Smooth muscle cell (in vitro differentiated cells): ENCODE data around the gene ALPK1. TPM values are rescaled to one million over a fixed set of nuclear protein-coding genes. Genes with fewer than 3 reads are reported as not detected.
"Not testable (repeated sequence)": the region's sequence is repeated elsewhere in the genome, so short reads cannot be mapped to it uniquely, and the experiment has no call there.

Source experiments
- DNase-seq: peaks from one replicate; lab custom pipeline; 2025; ENCODE audit not compliant: unreplicated experiment; lab: John Stamatoyannopoulos, UW
- H2AFZ ChIP-seq: fragments of 200-600 bp; sonication (generic); 2 replicates; pipeline ENCODE4 v1.6.0; 2016; ENCODE audit warnings: antibody characterized with exemption, low read depth, mild to moderate bottlenecking
- H3F3A ChIP-seq: fragments of 200-600 bp; sonication (generic); 2 replicates; pipeline ENCODE4 v1.6.0; 2017; ENCODE audit warnings: antibody characterized with exemption, low read depth
- H3K27ac ChIP-seq: fragments of 200-600 bp; sonication (generic); 2 replicates; pipeline ENCODE4 v1.5.1; 2016; ENCODE audit warnings: low read depth, mild to moderate bottlenecking
- H3K27me3 ChIP-seq: fragments of 200-600 bp; sonication (generic); 2 replicates; pipeline ENCODE4 v1.6.1; 2016; ENCODE audit warnings: low read depth, mild to moderate bottlenecking
- H3K36me3 ChIP-seq: fragments of 200-600 bp; sonication (generic); 2 replicates; pipeline ENCODE4 v1.5.1; 2016; ENCODE audit warnings: low read depth
- H3K4me1 ChIP-seq: fragments of 200-600 bp; sonication (generic); 2 replicates; pipeline ENCODE4 v1.5.1; 2016; ENCODE audit warnings: low read depth
- H3K4me2 ChIP-seq: fragments of 200-600 bp; sonication (generic); 2 replicates; pipeline ENCODE4 v1.6.0; 2016; ENCODE audit warnings: mild to moderate bottlenecking
- H3K4me3 ChIP-seq: fragments of 200-600 bp; sonication (generic); 2 replicates; pipeline ENCODE4 v1.5.1; 2016; ENCODE audit warnings: mild to moderate bottlenecking
- H3K79me2 ChIP-seq: fragments of 200-600 bp; sonication (generic); 2 replicates; pipeline ENCODE4 v1.6.0; 2016; ENCODE audit warnings: low read depth, mild to moderate bottlenecking
- H3K9ac ChIP-seq: fragments of 200-600 bp; sonication (generic); 2 replicates; pipeline ENCODE4 v1.6.0; 2016; ENCODE audit warnings: low read depth
- H3K9me3 ChIP-seq: fragments of 200-600 bp; sonication (generic); replicated peaks from 2 replicates; pipeline ENCODE4 v1.5.1; 2016; ENCODE audit warnings: low read depth
- H4K20me1 ChIP-seq: fragments of 200-600 bp; sonication (generic); 2 replicates; pipeline ENCODE4 v1.6.0; 2016; ENCODE audit warnings: low read depth
- WGBS: methylation state at CpG from one replicate; pipeline ENCODE4 v1.1.7; 2016; ENCODE audit warnings: low lambda C conversion rate; 5-methylcytosine and 5-hydroxymethylcytosine counted together
- polyA plus RNA-seq: library from polyadenylated mRNA; unstranded; fragments of >200 nt; fragmentation: Nextera tagmentation; extraction: Ambion mirVana; gene quantifications from 2 replicates; pipeline ENCODE4 v1.2.1, GENCODE V29; 2016
- total RNA-seq: library from RNA; depleted of rRNA; stranded (reverse); fragments of >200 nt; gene quantifications from 2 replicates; pipeline ENCODE4 v1.2.3, GENCODE V29; 2014
- TF ChIP-seq, protein P1 (sequence below): fragments of 200-600 bp; sonication (generic); IDR thresholded peaks from 2 replicates; pipeline ENCODE4 v1.5.1; 2017; ENCODE audit warnings: borderline replicate concordance, mild to moderate bottlenecking, antibody characterized with exemption; ENCODE audit not compliant: insufficient read depth, poor library complexity, severe bottlenecking

ALPK1 gene
- total and polyA plus RNA-seq, 2 experiments from 2014 or later = 3.9 to 4.4 TPM

GRCh38 chr4:112302320-112303274 is 5.4 kb downstream of the ALPK1 start:
- no peak overlapping the region for H3K27ac ChIP-seq
- WGBS = 73% methylated on average over 5 of the region's 5 CpGs
- no peak overlapping the region for H2AFZ ChIP-seq
- H4K20me1 ChIP-seq = no peaks in the 10 kb centered on the region
- no peak for DNase-seq
- no peak overlapping the region for H3K9ac ChIP-seq
- no peaks in the 10 kb centered on the region for H3K9me3 ChIP-seq
- TF ChIP-seq, protein P1, sequence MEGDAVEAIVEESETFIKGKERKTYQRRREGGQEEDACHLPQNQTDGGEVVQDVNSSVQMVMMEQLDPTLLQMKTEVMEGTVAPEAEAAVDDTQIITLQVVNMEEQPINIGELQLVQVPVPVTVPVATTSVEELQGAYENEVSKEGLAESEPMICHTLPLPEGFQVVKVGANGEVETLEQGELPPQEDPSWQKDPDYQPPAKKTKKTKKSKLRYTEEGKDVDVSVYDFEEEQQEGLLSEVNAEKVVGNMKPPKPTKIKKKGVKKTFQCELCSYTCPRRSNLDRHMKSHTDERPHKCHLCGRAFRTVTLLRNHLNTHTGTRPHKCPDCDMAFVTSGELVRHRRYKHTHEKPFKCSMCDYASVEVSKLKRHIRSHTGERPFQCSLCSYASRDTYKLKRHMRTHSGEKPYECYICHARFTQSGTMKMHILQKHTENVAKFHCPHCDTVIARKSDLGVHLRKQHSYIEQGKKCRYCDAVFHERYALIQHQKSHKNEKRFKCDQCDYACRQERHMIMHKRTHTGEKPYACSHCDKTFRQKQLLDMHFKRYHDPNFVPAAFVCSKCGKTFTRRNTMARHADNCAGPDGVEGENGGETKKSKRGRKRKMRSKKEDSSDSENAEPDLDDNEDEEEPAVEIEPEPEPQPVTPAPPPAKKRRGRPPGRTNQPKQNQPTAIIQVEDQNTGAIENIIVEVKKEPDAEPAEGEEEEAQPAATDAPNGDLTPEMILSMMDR = no peak
- peaks cover 12% of the 10 kb centered on the region for H3K27me3 ChIP-seq
- no peaks in the 10 kb centered on the region for H3K79me2 ChIP-seq
- no peaks in the 10 kb centered on the region for H3K36me3 ChIP-seq
- H3K4me1 ChIP-seq = peaks cover 2% of the 10 kb centered on the region
- H3F3A ChIP-seq = no peaks in the 10 kb centered on the region
- no peak overlapping the region for H3K4me3 ChIP-seq
- H3K4me2 ChIP-seq = no peak overlapping the region

GRCh38 chr4:112305477-112305876 is 8.3 kb downstream of the ALPK1 start:
- H3K4me3 ChIP-seq, H4K20me1 ChIP-seq, H3K79me2 ChIP-seq, DNase-seq, H3K27me3 ChIP-seq, H3K4me2 ChIP-seq, H2AFZ ChIP-seq, H3K9me3 ChIP-seq, H3K27ac ChIP-seq, H3K9ac ChIP-seq, H3F3A ChIP-seq, H3K4me1 ChIP-seq, H3K36me3 ChIP-seq: not testable (repeated sequence)
- WGBS = 67% methylated on average over 3 of the region's 3 CpGs

- Histone ChIP-seq H3K4me2 (peak overlapping the region; percentile 68), H2AFZ (peak overlapping the region; percentile 58)
- DNase-seq = not testable (repeated sequence)
Measured at GRCh38 chr4:112309263-112309791, 12.2 kb downstream of the ALPK1 start.

DNA sequence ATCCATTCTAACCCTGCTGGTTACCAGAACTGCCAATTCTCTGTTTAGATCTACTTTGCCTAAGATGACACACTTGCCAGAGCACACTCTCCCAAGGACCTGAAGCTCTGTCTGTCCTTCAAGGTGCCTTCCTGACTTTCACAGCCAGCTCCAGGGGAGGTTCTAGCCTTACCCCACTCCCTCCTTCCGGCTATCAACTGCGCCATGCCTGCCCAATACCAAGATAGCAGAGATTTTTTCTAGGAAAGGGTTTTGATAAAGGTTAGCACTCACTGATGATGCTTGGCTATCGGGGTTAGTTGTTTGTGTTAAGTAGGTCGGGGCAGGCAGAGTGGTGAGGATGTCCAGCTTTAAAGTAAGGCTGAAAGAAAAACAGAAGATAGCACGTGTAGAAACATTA is 14.3 kb downstream of the ALPK1 start:
- H3F3A ChIP-seq = no peaks in the 10 kb centered on the region
- H3K36me3 ChIP-seq = no peaks in the 10 kb centered on the region
- peaks cover 6% of the 10 kb centered on the region for H3K4me1 ChIP-seq
- no peak for DNase-seq
- WGBS = 84% methylated on average over 5 of the region's 5 CpGs
- no peaks in the 10 kb centered on the region for H4K20me1 ChIP-seq
- no peak overlapping the region for H3K9ac ChIP-seq
- no peak overlapping the region for H3K27ac ChIP-seq
- peaks cover 3% of the 10 kb centered on the region for H3K27me3 ChIP-seq
- no peak overlapping the region for H3K4me3 ChIP-seq
- H3K9me3 ChIP-seq = no peaks in the 10 kb centered on the region
- TF ChIP-seq, protein P1 = no peak
- no peak overlapping the region for H2AFZ ChIP-seq
- H3K79me2 ChIP-seq = no peaks in the 10 kb centered on the region
- H3K4me2 ChIP-seq = no peak overlapping the region

More at GRCh38 chr4:112309263-112309791, 12.2 kb downstream of the ALPK1 start:
- H3K27me3 ChIP-seq, H3K4me1 ChIP-seq, H3K9me3 ChIP-seq, H3K27ac ChIP-seq, H4K20me1 ChIP-seq, H3K9ac ChIP-seq, H3F3A ChIP-seq, H3K36me3 ChIP-seq, H3K79me2 ChIP-seq: not testable (repeated sequence)
- 34% methylated on average over 12 of the region's 12 CpGs for WGBS
- H3K4me3 ChIP-seq = peak overlapping the region; percentile 28
